Measurements from ENCODE around the gene BIRC6. TPM values are rescaled to one million over a fixed set of nuclear protein-coding genes. Genes with fewer than 3 reads are reported as not detected.

The BIRC6 gene
- total RNA-seq, 2 donors from 2014 or later = 89.0 to 91.8 TPM

DNA sequence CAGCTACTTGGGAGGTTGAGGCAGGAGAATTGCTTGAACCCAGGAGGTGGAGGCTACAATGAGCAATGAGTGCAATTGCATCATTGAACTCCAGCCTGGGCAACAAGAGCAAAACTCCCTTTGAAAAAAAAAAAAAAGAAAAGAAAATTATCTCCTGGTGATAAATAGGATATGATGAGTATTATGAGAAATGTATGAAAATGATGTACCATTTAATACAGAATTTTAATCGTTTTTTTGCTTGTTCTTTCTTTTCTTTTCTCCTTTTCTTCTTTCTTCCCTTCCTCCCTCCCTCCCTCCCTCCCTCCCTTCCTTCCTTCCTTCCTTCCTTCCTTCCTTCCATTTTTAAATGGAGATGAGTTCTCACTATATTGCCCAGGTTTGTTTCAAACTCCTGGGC, 311.4 kb downstream of the BIRC6 start:
- H3K27me3 Mint-ChIP-seq (ENCODE audit: low read depth) = no peaks in the 10 kb centered on the region

More for the DNA sequence above, 311.4 kb downstream of the BIRC6 start:
- no peak for ATAC-seq (replicated peaks in 1 of 2)
- peaks cover 0 to 4% of the 10 kb centered on the region in 2 donors for H3K36me3 Mint-ChIP-seq (ENCODE audit: insufficient read depth in 2 of 2)
- DNase-seq = no peak
- H3K4me1 Mint-ChIP-seq (ENCODE audit: low read depth) = no peaks in the 10 kb centered on the region
- no peak overlapping the region for H3K4me3 Mint-ChIP-seq
- H3K9me3 Mint-ChIP-seq = no peaks in the 10 kb centered on the region
- H3K27ac Mint-ChIP-seq = no peak overlapping the region

Other genes starting within 250 kb of the BIRC6 start
- gene SLC30A6, start 191.2 kb upstream of the BIRC6 start, total RNA-seq = 10 to 100 TPM; 18.6 to 21.5 TPM
- under 1 TPM; 0.55 to 0.58 TPM for gene NLRC4, start 92.1 kb upstream of the BIRC6 start, total RNA-seq
- gene YIPF4, start 79.1 kb upstream of the BIRC6 start, total RNA-seq = 10 to 100 TPM; 48.7 to 57.7 TPM

Measured in activated T-cell treated with anti-CD3 and anti-CD28 coated beads, Interleukin-2, amount 50 U/mL, for 72 hours (primary cell).